HEK293T (cell line): ENCODE measurements around the gene CHD8.

Experiments used
- CTCF ChIA-PET: fragments of 350-600 bp; formaldehyde crosslinking; extraction: SDS; loops from one replicate; lab custom pipeline; 2021; ENCODE audit warnings: antibody characterized with exemption, inconsistent platforms; lab: Yijun Ruan, JAX
- POLR2A ChIA-PET: fragments of 350-600 bp; formaldehyde crosslinking; extraction: SDS; loops from one replicate; lab custom pipeline; 2020; ENCODE audit warnings: antibody characterized with exemption, inconsistent platforms; lab: Yijun Ruan, JAX
- DNase-seq: peaks from one replicate; pipeline ENCODE4 v3.0.0; 2012; ENCODE audit warnings: mixed read lengths; ENCODE audit errors: extremely low spot score
- ARNT ChIP-seq: fragments of 450-650 bp; IDR thresholded peaks from 2 replicates; pipeline ENCODE4 v1.6.1; 2017; ENCODE audit warnings: mild to moderate bottlenecking
- BHLHE40 ChIP-seq: fragments of 450-650 bp; IDR thresholded peaks from 2 replicates; pipeline ENCODE4 v1.6.1; 2016; ENCODE audit warnings: mild to moderate bottlenecking, moderate library complexity, borderline replicate concordance
- CTBP1 ChIP-seq: fragments of 450-650 bp; IDR thresholded peaks from 2 replicates; pipeline ENCODE4 v1.6.1; 2016; ENCODE audit warnings: borderline replicate concordance
- ELF4 ChIP-seq: fragments of 450-650 bp; IDR thresholded peaks from 2 replicates; pipeline ENCODE4 v1.6.1; 2017; ENCODE audit warnings: antibody characterized with exemption
- FOXA1 ChIP-seq: fragments of 450-650 bp; IDR thresholded peaks from 2 replicates; pipeline ENCODE4 v1.6.1; 2016; ENCODE audit warnings: mild to moderate bottlenecking
- FOXK2 ChIP-seq: fragments of 450-650 bp; IDR thresholded peaks from 2 replicates; pipeline ENCODE4 v1.6.1; 2016; ENCODE audit warnings: mild to moderate bottlenecking
- FOXM1 ChIP-seq: fragments of 450-650 bp; IDR thresholded peaks from 2 replicates; pipeline ENCODE4 v1.6.1; 2017; ENCODE audit warnings: mild to moderate bottlenecking, borderline replicate concordance
- HDGF ChIP-seq: fragments of 450-650 bp; IDR thresholded peaks from 2 replicates; pipeline ENCODE4 v1.6.1; 2017; ENCODE audit warnings: antibody characterized with exemption, borderline replicate concordance
- L3MBTL2 ChIP-seq: fragments of 450-650 bp; conservative IDR thresholded peaks from 2 replicates; pipeline ENCODE4 v1.6.1; 2016; ENCODE audit warnings: mild to moderate bottlenecking
- LEF1 ChIP-seq: fragments of 450-650 bp; IDR thresholded peaks from 2 replicates; pipeline ENCODE4 v1.6.1; 2017; ENCODE audit warnings: mild to moderate bottlenecking, borderline replicate concordance
- NFRKB ChIP-seq: fragments of 450-650 bp; IDR thresholded peaks from 2 replicates; pipeline ENCODE4 v1.6.1; 2016; ENCODE audit warnings: mild to moderate bottlenecking, moderate library complexity
- SP1 ChIP-seq: fragments of 450-650 bp; IDR thresholded peaks from 2 replicates; pipeline ENCODE4 v1.6.1; 2017
- SUZ12 ChIP-seq: fragments of 450-650 bp; IDR thresholded peaks from 2 replicates; pipeline ENCODE4 v1.6.1; 2016; ENCODE audit warnings: mild to moderate bottlenecking
- TARDBP ChIP-seq: fragments of 450-650 bp; IDR thresholded peaks from 2 replicates; pipeline ENCODE4 v1.6.1; 2016
- ZNF384 ChIP-seq: fragments of 450-650 bp; IDR thresholded peaks from 2 replicates; pipeline ENCODE4 v1.6.1; 2016
- TF ChIP-seq, protein P1 (sequence below): fragments of 450-650 bp; IDR thresholded peaks from 2 replicates; pipeline ENCODE4 v1.6.1; 2016

Gene CHD8

DNA sequence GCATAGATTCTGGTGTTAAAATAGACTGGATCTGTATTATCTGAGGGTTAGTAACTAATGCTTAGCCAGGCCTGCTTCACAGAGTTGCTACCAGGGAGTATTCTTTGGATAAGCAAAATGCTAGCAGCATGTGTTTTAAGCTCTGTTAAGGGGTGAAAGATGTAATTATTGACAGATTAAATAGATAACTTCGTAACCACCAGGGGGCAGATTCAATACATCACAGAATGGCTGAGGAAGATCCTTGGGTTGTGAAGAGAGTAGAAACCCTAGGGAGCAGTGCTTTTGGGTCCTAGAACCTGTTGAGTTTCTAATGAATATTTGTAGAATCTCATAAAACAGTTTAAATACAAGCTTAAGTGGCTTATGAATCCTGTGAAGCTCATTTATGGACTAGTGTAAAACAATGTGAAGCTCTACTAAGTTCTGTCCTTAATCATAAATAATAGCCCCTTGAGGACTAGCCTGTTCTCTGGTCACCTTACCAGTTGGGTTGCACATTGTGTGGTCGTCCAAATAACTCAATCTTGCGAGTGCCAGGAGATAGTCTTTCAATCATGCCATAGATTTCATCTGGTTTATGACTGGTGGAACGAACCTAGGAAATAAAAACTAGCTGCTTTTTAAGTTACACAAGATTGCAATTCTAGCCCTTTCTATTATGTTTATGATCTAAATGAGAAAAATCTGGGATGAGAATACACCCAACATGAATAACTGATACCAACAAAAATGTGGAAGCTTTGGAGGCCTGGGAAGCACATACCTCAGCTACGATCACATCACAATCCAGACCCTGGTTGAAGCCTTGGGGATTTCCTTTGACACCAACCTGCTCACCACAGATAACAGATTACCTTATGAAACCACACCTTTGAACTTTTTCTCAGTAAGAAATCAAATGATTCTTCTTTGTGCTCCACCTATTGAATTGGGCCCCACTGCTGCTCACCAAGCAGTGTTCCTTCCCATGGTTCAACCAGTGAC, 42.9 kb upstream of the CHD8 start:
- TF ChIP-seq, protein P1, sequence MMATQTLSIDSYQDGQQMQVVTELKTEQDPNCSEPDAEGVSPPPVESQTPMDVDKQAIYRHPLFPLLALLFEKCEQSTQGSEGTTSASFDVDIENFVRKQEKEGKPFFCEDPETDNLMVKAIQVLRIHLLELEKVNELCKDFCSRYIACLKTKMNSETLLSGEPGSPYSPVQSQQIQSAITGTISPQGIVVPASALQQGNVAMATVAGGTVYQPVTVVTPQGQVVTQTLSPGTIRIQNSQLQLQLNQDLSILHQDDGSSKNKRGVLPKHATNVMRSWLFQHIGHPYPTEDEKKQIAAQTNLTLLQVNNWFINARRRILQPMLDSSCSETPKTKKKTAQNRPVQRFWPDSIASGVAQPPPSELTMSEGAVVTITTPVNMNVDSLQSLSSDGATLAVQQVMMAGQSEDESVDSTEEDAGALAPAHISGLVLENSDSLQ = no peak
- TF ChIP-seq FOXK2 = no peak
- no peak for TF ChIP-seq TARDBP
- ChIA-PET CTCF (interaction anchor here (0.6 to 4.1 kb wide), 12 partner anchors 9 to 72 kb away, joined by 3 to 35 read pairs (median 6); partner anchors contain the start of genes METTL3 and SALL2), POLR2A (interaction anchor here (0.6 to 2.6 kb wide), 6 partner anchors 11 to 60 kb away, joined by 3 to 26 read pairs (median 4); partner anchors contain the start of genes CHD8, METTL3, RAB2B and SALL2)
- DNase-seq = peak; percentile 36

DNA sequence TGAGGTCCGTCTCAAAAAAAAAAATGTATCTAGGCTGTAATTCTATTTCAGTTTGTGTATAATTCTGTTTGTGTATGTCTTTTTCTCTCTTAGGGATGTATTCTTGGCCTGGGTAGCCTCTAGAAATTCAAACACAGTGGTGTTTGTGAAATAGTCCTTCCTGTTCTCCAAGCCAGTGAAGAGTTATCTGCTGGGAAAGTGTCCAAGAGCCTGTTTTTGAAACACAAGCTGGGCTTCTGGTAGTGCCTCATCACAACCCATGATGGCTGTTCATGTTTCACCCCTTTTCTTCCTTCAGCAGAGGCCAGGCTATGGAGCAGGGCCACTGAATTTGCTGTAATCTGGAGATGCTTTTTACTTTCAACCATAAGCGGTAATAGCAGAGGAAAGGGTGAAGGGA, 40.5 kb upstream of the CHD8 start:
- ChIA-PET POLR2A (no interaction called here), CTCF (interaction anchor here (1.5 kb wide), 1 partner anchor 62 kb away, joined by 3 read pairs; no protein-coding TSS in a partner anchor)
- TF ChIP-seq SUZ12 (no peak), ELF4 (no peak), FOXA1 (no peak), HDGF (no peak), LEF1 (no peak), ARNT (no peak), SP1 (no peak)
- DNase-seq = no peak

DNA sequence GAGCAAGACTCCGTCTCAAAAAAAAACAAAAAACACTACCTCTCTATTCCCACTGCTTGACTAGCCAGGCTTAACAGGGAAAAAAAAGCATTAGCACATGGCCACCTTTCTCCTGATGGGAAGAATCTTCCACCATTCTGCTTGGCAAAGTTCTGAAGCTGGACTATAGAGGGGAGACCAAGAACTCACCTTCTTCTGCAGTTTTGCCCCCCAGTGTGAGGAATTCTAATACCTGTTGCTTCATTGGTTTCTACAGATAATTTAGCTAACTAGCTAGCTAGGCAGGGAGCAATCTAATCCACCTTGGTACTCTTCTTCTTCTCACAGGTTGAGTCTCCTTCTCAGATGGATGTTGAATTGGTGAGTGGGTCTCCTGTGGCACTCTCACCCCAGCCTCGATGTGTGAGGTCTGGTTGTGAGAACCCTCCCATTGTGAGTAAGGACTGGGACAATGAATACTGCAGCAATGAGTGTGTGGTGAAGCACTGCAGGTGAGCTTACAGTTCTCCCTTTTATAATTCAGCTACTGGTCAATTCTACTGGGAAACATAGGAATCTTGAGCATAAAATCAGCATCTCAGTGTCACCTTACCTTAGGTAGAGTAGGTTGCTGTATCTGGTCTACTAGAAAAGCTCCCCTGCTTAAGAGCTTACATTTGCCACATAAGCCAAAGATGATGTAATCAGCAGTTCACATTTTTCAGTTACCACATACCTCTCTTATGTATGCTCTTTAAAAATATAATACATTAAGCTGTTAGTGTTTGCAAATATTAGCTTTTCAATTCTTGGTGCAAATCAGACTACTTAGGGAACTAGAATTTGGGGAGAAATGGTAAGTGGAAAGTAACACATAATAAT, 39.2 kb upstream of the CHD8 start:
- CTCF ChIA-PET = interaction anchor here (1.3 to 1.8 kb wide), 3 partner anchors 18 to 63 kb away, joined by 3 read pairs; partner anchors contain the start of gene TOX4
- POLR2A ChIA-PET = interaction anchor here (0.7 to 1.7 kb wide), 2 partner anchors 16 to 17 kb away, joined by 3 to 11 read pairs; partner anchors contain the start of gene METTL3
- no peak for TF ChIP-seq NFRKB
- no peak for TF ChIP-seq ELF4
- no peak for TF ChIP-seq FOXA1
- TF ChIP-seq HDGF = no peak
- no peak for TF ChIP-seq ZNF384
- no peak for TF ChIP-seq LEF1
- TF ChIP-seq, protein P1 = no peak
- TF ChIP-seq FOXK2 = no peak
- TF ChIP-seq TARDBP = no peak
- TF ChIP-seq ARNT = no peak
- TF ChIP-seq BHLHE40 = no peak
- TF ChIP-seq SUZ12 = no peak
- TF ChIP-seq L3MBTL2 = no peak
- no peak for TF ChIP-seq CTBP1
- TF ChIP-seq SP1 = no peak
- no peak for TF ChIP-seq FOXM1
- DNase-seq = no peak

DNA sequence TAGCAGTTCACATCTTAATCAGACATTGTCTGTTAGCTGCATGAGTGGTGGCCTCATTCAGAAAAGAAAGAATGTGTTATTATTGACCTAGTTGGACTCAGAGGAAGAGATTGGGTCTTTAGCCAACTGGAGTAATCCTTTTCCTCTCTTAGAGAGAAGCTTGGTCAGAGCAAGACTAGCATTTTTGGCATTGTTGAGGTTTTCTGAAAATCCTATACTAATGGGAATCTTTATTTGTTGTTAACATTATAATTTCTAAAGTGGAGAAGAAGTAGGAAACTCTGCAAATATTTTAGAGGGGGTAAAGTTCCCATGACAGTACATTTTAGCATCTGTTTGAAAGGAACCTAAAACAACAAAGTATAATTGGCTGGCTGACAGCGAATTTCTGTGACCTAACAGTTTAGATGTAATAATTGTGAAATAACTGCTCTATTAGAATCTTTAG, 30.7 kb upstream of the CHD8 start:
- CTCF ChIA-PET = no interaction called here
- POLR2A ChIA-PET = interaction anchor here (1.3 kb wide), 1 partner anchor 9 kb away, joined by 7 read pairs; the partner anchor contains the start of gene TOX4

DNA sequence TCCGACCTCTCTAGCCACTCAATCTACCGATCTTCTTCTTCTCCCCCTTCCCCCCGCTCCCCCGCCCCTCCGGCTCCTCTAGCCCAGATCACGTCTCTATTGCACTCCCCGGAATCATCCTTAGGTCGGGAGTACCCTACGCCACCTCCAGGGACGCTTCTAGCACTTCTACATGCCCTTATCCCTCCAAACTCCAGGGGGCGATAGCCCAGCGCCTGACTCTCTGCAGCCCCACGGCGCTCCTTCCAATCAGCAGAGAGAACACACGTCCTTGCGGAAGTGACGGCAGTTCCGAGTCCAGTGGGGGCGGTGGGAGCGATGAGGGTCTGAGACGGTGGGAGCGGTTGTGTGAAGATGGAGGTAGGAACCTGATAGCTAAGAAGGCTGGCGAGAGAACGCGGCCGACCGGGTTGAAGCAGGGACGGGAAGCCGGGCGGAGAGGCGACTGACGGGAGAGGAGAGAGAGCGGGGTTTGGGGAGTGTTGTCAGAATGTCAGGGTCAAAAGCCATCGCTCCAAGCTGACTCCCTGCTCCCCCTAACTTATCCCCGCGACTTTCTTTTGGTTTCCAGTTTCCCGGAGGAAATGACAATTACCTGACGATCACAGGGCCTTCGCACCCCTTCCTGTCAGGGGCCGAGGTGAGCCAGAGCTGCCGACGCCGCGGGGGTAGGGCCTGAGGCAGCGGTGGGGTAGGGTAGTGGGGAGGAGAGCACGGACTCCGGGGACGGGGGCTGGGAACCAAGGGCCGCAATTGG, 21.2 kb upstream of the CHD8 start, which contains the start of the genes RAB2B and TOX4:
TSS of gene RAB2B (minus strand) at position 35 of the 757 bp plus-strand sequence. CDS start 87 bp downstream, outside the sequence.
TSS of gene TOX4 (plus strand) at position 271 of the 757 bp plus-strand sequence. CDS start at position 355, 84 bp downstream.
- CTCF ChIA-PET = interaction anchor here (0.6 to 1.3 kb wide), 8 partner anchors 11 to 51 kb away, joined by 3 to 6 read pairs (median 4); partner anchors contain the start of genes CHD8 and SALL2
- peak; percentile 94 for DNase-seq
- POLR2A ChIA-PET = interaction anchor here (0.7 to 2.5 kb wide), 13 partner anchors 9 to 93 kb away, joined by 3 to 12 read pairs (median 4); partner anchors contain the start of genes CHD8, METTL3 and SALL2
- TF ChIP-seq NFRKB = no peak
- TF ChIP-seq ELF4 = 0 out of 2 replicates have a peak, but pooled peaks have one; percentile 47

More for the DNA sequence above, 30.7 kb upstream of the CHD8 start:
- no peak for DNase-seq
- no peak for TF ChIP-seq BHLHE40
- TF ChIP-seq ELF4 = no peak
- no peak for TF ChIP-seq ZNF384
- TF ChIP-seq CTBP1 = no peak
- TF ChIP-seq NFRKB = no peak
- no peak for TF ChIP-seq L3MBTL2
- no peak for TF ChIP-seq SP1
- no peak for TF ChIP-seq TARDBP
- no peak for TF ChIP-seq FOXK2
- TF ChIP-seq ARNT = no peak
